Mesodermal cell (in vitro differentiated cells): ENCODE results near the gene ARHGAP40.

ENCODE experiments used
- H3K27ac ChIP-seq: 2 replicates; pipeline ENCODE4 v1.7.0; 2013; ENCODE audit warnings: mild to moderate bottlenecking, low read depth, low read length, moderate library complexity; ENCODE audit not compliant: severe bottlenecking
- H3K36me3 ChIP-seq: 2 replicates; pipeline ENCODE4 v1.7.1; 2013; ENCODE audit warnings: mild to moderate bottlenecking, low read length, moderate library complexity; ENCODE audit not compliant: control insufficient read depth, insufficient read depth
- H3K4me1 ChIP-seq: one replicate; pipeline ENCODE4 v1.7.1; 2013; ENCODE audit warnings: mild to moderate bottlenecking, low read length; ENCODE audit not compliant: insufficient read depth, control insufficient read depth, poor library complexity, severe bottlenecking
- H3K4me3 ChIP-seq: 2 replicates; pipeline ENCODE4 v1.7.0; 2013; ENCODE audit warnings: low read length, control low read depth, mild to moderate bottlenecking; ENCODE audit not compliant: insufficient read depth, poor library complexity, severe bottlenecking; ENCODE audit errors: extremely low read depth
- H3K9me3 ChIP-seq: 2 replicates; pipeline ENCODE4 v1.7.1; 2013; ENCODE audit warnings: mild to moderate bottlenecking, low read length, moderate library complexity; ENCODE audit not compliant: control insufficient read depth
- WGBS, 2 experiments: methylation state at CpG; one replicate each; pipeline ENCODE4 v1.1.5; 2013; ENCODE audit warnings: missing lambda C conversion rate in 2 of 2; ENCODE audit not compliant: insufficient coverage in 2 of 2; 5-methylcytosine and 5-hydroxymethylcytosine counted together

Gene ARHGAP40

GRCh38 chr20:38633577-38634093, 32.0 kb downstream of the ARHGAP40 start:
- no peaks in the 10 kb centered on the region for H3K36me3 ChIP-seq
- 36 to 41% methylated on average over 10 to 12 of the region's 13 CpGs for WGBS, 2 experiments

GRCh38 chr20:38635721-38636288, 34.2 kb downstream of the ARHGAP40 start:
- H3K9me3 ChIP-seq, result no peaks in the 10 kb centered on the region
- H3K27ac ChIP-seq, result no peak overlapping the region
- H3K4me3 ChIP-seq, result no peak overlapping the region
- WGBS, 2 experiments, result 74 to 90% methylated on average over 2 to 3 of the region's 3 CpGs
- no peaks in the 10 kb centered on the region for H3K4me1 ChIP-seq
- H3K36me3 ChIP-seq, result no peaks in the 10 kb centered on the region

More at GRCh38 chr20:38633577-38634093, 32.0 kb downstream of the ARHGAP40 start:
- no peaks in the 10 kb centered on the region for H3K9me3 ChIP-seq
- peaks cover 3% of the 10 kb centered on the region for H3K4me1 ChIP-seq
- no peak overlapping the region for H3K4me3 ChIP-seq
- H3K27ac ChIP-seq, result no peak overlapping the region

GRCh38 chr20:38640521-38640920, 38.9 kb downstream of the ARHGAP40 start:
- no peaks in the 10 kb centered on the region for H3K9me3 ChIP-seq
- no peak overlapping the region for H3K27ac ChIP-seq
- H3K4me3 ChIP-seq, result no peak overlapping the region
- WGBS, 2 experiments, result 53 to 62% methylated on average over 3 of the region's 4 CpGs
- no peaks in the 10 kb centered on the region for H3K36me3 ChIP-seq
- H3K4me1 ChIP-seq, result no peaks in the 10 kb centered on the region

GRCh38 chr20:38642498-38642897, 40.9 kb downstream of the ARHGAP40 start:
- Histone ChIP-seq H3K36me3 (no peaks in the 10 kb centered on the region), H3K4me1 (no peaks in the 10 kb centered on the region), H3K4me3 (no peak overlapping the region), H3K27ac (no peak overlapping the region), H3K9me3 (no peaks in the 10 kb centered on the region)
- 79 to 96% methylated on average over 2 of the region's 2 CpGs for WGBS, 2 experiments

- H3K4me1 ChIP-seq, result no peaks in the 10 kb centered on the region
- 85 to 96% methylated on average over 2 to 4 of the region's 4 CpGs for WGBS, 2 experiments
- no peaks in the 10 kb centered on the region for H3K36me3 ChIP-seq
- H3K4me3 ChIP-seq, result no peak overlapping the region
- no peak overlapping the region for H3K27ac ChIP-seq
- H3K9me3 ChIP-seq, result no peaks in the 10 kb centered on the region
These were observed 43.1 kb downstream of the ARHGAP40 start for GRCh38 chr20:38644588-38645260.

GRCh38 chr20:38645351-38645750, 43.7 kb downstream of the ARHGAP40 start:
- 81 to 89% methylated on average over 2 to 4 of the region's 5 CpGs for WGBS, 2 experiments
- H3K27ac ChIP-seq, result no peak overlapping the region
- no peaks in the 10 kb centered on the region for H3K9me3 ChIP-seq
- no peaks in the 10 kb centered on the region for H3K4me1 ChIP-seq
- no peak overlapping the region for H3K4me3 ChIP-seq
- no peaks in the 10 kb centered on the region for H3K36me3 ChIP-seq

- Histone ChIP-seq H3K9me3 (no peaks in the 10 kb centered on the region), H3K27ac (no peak overlapping the region), H3K4me1 (no peaks in the 10 kb centered on the region), H3K36me3 (no peaks in the 10 kb centered on the region), H3K4me3 (no peak overlapping the region)
- WGBS, 2 experiments, result 21 to 23% methylated on average over 25 to 43 of the region's 50 CpGs
These were observed 44.6 kb downstream of the ARHGAP40 start for GRCh38 chr20:38645980-38646858.

GRCh38 chr20:38649275-38649891, 47.8 kb downstream of the ARHGAP40 start:
- Histone ChIP-seq H3K4me3 (no peak overlapping the region), H3K36me3 (no peaks in the 10 kb centered on the region), H3K4me1 (no peaks in the 10 kb centered on the region), H3K9me3 (no peaks in the 10 kb centered on the region), H3K27ac (no peak overlapping the region)
- WGBS, 2 experiments, result 53 to 63% methylated on average over 7 to 10 of the region's 10 CpGs

GRCh38 chr20:38650010-38650409, 48.4 kb downstream of the ARHGAP40 start:
- Histone ChIP-seq H3K36me3 (no peaks in the 10 kb centered on the region), H3K4me3 (no peak overlapping the region), H3K4me1 (no peaks in the 10 kb centered on the region), H3K9me3 (no peaks in the 10 kb centered on the region), H3K27ac (no peak overlapping the region)
- WGBS, 2 experiments, result 44 to 77% methylated on average over 2 to 4 of the region's 4 CpGs

GRCh38 chr20:38651154-38651553, 49.5 kb downstream of the ARHGAP40 start:
- Histone ChIP-seq H3K27ac (no peak overlapping the region), H3K36me3 (no peaks in the 10 kb centered on the region), H3K4me1 (no peaks in the 10 kb centered on the region), H3K9me3 (no peaks in the 10 kb centered on the region), H3K4me3 (no peak overlapping the region)
- 73 to 100% methylated on average over 1 to 2 of the region's 2 CpGs for WGBS, 2 experiments
